Kidney glomerular epithelial cell (primary cell): ENCODE measurements around the gene KRTAP5-11.
A peak's percentile ranks its signal among the peaks of the same experiment; 100 is the strongest.
"Not testable (repeated sequence)": the region's sequence is repeated elsewhere in the genome, so short reads cannot be mapped to it uniquely, and the experiment has no call there.

Experiments
- DNase-seq: peaks from one replicate; lab custom pipeline; 2025; lab: John Stamatoyannopoulos, UW

KRTAP5-11 gene

DNA sequence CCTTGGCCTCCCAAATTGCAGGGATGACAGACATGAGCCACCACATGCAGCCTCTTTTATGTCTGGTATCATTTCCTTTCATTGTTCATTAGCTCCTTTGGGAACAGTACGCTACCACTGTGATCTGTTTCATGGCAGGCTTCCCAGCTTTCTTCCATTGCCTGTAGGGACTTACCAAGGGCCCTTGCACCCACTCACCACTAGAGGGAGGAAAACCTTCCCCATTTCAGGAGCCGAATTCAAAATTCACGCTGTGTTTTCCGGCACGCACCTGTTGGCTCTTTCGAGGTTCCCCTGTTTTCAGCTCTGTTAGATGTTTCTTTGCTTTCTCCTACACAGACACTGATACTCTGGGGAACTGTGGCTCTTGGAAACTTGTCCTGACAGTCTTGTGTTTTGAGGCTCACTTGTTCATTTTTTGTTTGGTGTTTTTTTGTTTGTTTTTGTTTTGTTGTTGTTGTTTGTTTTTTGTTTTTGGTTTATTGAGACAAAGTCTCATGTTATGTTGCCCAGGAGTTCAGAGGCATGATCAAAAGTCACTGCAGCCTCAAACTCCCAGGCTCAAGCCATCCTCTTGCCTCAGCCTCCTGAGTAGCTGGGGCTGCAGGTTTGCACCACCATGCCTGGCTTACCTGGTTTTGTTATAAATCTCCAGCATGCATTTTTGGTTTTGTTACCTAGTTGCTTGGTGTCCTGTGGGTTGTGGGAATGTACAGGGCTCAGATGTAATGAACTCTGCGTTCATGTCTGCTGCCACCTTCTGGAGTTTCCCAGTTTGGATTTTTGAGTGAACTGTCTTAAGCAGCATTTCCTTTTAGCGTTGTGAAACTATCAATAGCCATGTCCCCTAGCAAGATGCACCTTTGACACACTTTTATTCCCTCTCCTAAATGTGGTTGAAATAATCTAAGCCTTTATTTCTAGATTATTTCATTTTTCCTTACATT is 2.3 kb downstream of the KRTAP5-11 start:
- peak; percentile 53 for DNase-seq

DNA sequence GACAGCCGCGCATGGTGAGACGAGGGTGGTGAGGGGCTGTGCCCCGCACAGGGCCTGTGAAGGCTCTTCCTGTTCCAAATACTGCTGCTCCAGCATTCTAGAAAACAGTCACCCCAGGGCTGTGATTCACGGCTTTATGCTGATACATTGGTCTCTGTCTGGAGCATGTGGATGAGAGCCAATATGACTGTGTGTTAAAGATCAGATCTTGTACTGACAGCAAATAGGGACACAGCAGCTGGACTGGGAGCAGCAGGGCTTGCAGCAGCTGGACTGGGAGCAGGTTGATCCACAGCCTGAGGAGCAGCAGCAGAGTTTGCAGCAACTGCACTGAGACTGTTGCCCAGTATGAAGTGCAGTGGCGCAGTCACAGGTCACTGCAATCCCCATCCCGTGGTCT is 3.2 kb downstream of the KRTAP5-11 start:
- not testable (repeated sequence) for DNase-seq

DNA sequence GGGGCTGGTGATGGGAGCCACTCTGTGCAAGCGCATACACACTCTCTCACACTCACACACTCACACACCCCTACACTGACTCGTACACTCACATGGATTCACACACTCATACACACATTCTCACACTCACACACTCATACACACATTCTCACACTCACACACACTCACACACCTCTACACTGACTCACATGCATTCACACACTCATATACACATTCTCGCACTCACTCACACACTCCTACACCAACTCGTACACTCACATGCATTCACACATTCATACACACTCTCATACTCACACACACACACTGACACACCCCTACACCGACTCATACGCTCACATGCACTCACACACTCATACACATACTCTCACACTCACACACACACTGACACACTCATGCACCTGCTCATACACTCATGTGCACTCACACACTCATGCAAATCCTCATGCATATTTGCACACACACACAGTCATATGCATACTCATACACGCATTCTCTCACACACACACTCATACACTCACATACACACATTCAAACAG is 5.1 kb downstream of the KRTAP5-11 start:
- no peak for DNase-seq

DNA sequence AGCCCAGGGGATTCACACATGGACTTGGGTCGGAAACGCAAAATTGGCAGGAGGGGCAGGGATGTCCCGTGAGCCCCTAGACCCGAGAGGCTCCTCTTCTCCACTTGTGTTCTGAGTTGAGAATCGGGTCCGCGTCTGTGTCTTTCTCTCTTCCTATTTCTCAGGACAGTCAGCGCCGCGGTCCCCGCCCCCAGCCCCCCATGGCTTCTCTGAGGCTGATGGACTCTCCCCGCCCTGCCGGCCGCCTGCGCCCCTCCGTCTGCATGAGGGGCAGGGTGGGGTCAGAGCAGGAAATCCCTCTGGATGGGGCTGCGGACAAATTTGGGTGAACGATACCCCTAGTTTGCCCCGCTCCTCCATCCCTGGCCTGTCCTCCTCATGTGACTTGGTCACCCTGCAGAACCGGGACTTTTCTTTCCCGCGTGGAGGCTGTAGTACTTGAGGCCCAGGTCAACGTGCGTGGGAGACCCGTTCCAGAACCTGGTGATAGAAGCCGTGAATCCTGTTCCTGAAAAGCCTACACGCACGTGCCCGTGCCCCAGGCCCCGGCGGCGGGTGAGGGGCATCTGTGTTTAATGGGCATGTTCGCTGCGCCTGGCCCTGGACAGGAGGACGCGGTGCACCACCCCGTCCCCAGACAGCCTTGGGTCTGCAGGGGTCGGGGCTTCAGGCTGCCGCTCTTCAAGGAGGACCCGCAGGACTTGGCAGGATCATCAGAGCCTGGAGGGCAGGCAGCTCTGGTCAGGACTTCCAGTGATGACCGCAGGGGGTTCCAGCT is 5.8 kb downstream of the KRTAP5-11 start:
- DNase-seq = not testable (repeated sequence)

DNA sequence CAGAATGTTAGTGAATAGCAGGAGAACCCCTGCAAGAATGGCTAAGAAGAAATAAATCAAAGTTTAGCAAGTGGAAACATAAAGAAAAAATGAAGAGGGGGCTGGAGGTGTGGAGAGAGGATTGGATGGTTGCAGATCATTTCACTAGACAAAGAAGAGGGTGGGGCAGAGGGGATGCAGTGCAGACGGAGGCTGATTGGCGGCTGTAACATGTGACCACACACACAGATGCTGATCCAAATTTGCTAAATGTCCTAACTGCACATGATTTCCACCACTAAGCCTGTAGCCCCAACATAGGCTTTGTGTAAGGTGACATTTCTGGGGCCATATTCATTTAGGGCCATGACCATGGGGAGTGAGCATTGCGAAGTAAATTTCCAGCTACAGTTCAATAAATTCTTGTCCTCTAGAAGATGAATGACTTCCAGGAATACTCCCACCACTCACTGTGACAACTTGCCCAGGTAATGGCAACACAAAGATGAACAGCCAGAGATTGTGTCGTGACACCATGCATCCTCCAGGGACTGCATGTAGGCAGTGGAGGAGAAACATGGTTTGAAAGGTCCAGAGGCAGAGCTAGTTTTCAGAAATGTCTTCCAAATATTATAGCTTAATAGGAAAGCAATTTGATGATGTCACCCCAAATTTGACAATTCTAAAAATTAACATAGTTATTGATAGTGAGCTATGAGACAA is 6.8 kb downstream of the KRTAP5-11 start:
- DNase-seq = no peak

DNA sequence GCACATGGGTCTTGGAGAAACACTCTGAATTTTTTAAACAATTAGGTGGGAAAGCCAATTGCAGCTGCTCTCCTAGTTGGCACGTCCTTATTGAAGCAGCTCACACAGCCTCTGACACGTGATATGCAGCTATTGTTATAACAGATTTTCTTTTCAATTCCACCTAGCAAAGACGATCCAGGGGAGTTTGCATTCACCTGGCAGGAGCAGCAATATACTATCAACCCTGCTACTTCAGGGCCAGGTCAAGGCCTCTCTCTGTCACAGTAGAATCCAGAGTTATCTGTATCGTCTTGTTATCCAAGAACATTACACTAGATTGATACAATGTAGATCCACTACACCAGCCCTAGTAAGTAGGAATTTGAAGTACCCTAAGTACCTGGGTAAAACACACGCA is 8.3 kb downstream of the KRTAP5-11 start:
- no peak for DNase-seq

DNA sequence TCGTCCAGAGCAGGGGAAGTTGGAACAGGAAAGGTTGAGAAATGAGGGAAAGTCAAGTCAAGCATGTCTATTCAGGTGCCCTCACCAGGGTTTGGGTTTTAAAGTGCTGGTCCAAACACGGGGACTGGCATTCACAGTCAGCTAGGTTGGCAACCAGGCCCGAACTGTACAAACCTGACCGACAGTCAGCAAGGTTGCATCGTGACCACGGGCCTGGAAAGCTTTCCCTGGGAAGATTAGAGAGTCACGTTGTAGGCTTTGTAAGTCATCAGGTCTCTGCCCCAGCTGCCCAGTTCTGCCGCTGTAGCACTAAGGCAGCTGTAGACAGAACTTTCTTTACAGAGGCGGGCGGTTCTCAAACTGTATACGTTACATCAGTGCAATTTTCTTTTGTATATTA is 9.9 kb downstream of the KRTAP5-11 start:
- no peak for DNase-seq

DNA sequence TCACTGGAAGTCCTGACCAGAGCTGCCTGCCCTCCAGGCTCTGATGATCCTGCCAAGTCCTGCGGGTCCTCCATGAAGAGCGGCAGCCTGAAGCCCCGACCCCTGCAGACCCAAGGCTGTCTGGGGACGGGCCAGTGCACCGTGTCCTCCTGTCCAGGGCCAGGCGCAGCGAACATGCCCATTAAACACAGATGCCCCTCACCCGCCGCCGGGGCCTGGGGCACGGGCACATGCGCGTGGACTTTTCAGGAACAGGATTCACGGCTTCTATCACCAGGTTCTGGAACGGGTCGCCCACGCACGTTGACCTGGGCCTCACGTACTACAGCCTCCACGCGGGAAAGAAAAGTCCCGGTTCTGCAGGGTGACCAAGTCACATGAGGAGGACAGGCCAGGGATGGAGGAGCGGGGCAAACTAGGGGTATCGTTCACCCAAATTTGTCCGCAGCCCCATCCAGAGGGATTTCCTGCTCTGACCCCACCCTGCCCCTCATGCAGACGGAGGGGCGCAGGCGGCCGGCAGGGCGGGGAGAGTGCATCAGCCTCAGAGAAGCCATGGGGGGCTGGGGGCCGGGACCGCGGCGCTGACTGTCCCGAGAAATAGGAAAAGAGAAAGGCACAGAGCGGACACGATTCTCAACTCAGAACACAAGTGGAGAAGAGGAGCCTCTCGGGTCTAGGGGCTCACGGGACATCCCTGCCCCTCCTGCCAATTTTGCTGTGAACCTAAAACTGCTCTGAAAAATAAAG is 11.4 kb downstream of the KRTAP5-11 start:
- DNase-seq = not testable (repeated sequence)

DNA sequence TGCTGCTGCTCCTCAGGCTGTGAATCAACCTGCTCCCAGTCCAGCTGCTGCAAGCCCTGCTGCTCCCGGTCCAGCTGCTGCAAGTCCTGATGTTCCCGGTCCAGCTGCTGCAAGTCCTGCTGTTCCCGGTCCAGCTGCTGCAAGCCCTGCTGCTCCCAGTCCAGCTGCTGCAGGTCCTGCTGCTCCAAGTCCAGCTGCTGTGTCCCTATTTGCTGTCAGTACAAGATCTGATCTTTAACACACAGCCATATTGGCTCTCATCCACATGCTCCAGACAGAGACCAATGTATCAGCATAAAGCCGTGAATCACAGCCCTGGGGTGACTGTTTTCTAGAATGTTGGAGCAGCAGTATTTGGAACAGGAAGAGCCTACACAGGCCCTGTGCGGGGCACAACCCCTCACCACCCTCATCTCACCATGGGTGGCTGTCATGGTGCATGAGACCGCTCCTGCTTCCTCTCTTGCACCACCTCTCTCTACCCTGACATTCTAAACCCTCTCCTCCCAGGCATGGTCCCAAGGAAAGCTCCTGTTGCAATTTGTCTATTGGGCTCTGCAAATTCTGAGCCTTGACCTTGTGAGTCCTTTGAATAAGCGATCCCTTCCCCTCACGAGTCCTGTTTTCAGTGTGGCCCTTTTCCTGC is 13.8 kb downstream of the KRTAP5-11 start:
- DNase-seq = no peak

DNA sequence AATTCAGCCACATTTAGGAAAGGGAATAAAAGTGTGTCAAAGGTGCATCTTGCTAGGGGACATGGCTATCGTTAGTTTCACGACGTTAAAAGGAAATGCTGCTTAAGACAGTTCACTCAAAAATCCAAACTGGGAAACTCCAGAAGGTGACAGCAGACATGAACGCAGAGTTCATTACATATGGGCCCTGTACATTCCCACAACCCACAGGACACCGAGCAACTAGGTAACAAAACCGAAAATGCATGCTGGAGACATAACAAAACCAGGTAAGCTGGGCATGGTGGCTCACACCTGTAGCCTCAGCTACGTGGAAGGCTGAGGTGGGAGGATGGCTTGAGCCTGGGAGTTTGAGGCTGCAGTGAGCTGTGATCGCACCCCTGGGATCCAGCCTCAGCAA is 15.0 kb downstream of the KRTAP5-11 start:
- not testable (repeated sequence) for DNase-seq

DNA sequence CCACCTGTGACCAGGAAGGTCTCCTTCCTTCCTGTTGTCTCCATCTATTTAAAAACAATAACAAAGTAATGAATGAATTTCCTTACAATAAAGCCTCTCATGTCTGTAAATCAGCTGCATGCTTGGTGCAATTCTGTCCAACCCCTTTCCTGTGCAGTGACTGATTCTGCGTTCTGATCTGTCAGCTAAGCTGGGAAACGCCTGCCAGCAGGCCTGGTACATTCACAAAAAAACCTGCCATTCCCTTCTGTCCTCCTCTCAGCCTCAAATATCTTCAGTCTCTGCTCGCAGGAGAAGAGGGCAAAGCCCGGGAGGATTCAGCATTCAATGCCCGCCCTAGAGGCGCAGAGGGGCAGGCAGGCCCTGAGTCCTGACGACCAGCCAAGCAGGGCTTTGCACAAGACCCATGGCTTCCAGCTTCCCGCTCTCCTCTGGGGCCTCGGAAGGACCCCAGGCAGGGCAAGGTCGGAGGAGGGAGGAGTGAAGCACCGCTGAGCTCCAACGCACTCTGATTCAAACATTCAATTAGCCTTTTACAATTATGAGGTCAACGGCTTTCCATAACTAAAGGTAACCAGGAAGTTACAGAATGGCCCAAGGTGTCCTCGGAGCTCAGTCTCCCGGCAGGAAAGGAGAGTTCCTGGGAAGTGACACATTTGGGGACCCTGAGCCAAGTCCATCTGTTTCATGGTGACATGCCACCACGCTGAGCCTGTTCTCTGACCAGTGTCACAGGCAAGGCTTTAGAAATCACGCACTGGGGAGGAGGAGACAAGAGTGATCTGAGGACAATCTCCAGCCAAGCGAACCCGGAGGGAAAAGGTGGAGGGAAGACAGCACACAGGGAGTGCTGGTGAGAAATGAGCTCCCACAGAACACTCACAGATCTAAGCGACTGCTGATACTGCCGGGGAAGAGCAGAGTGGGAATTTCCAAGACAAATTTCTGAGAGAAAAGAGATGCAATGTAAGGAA is 15.8 kb downstream of the KRTAP5-11 start:
- DNase-seq = not testable (repeated sequence)

DNA sequence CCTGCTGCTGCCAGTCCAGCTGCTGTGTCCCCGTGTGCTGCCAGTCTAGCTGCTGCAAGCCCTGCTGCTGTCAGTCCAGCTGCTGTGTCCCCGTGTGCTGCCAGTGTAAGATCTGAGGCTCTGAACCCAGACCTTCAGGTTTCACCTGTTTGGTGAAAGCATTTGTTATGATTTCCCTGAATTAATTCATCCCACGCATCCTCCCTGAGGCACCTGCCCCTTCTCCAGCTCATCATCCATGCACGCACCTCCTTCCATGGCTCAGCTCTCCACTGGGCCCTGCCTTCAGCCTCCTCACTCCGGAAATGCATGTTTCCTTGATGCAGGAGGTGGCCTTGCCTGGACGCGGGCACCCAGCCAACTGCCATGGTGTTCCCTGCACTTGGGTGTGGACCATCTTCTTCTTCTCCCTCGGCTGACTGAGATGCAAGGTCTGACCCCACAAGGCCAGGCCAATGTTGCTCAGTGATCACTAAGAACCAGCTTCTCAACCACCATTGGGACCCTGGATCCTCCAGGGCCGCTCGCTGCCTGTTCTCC is 16.5 kb downstream of the KRTAP5-11 start:
- no peak for DNase-seq

DNA sequence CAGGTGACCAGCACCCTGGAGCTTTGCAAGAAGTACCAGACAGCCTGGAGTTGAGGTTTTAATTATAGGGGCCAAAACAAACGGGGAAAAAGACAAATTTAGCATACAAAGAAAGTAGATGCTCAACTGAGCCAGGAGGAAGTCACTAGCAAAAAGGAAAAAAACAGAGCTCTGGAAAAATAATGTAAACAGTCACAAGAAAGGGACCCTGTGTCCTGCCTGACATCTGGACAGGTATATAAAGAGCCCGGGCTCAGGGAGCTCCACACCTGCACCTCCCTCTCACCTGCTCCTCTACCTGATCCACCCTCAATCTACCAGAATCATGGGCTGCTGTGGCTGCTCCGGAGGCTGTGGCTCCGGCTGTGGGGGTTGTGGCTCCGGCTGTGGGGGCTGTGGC is 17.4 kb downstream of the KRTAP5-11 start, which contains the start of gene KRTAP5-10:
Gene KRTAP5-10, plus strand, starts transcription at position 301 of the 400 bp plus-strand sequence. Its CDS starts 25 bp downstream, at position 326.
- no peak for DNase-seq

DNA sequence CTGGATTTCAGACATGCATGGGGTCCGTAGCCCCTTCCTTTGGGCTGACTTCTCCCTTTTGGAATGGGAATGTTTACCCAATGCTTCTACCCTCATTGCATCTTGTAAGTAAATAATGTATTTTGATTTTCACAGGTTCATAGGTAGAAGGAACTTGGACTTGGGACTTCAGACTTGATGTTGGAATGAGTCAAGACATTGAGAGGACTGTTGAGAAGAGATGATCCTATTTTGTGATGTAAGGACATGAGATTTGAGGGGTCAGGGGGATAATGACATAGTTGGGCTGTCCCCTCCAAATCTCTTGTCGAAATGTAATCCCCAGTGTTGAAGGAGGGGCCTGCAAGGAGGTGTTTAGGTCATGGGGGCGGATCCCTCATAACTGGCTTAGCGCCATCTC is 18.2 kb downstream of the KRTAP5-11 start:
- no peak for DNase-seq

DNA sequence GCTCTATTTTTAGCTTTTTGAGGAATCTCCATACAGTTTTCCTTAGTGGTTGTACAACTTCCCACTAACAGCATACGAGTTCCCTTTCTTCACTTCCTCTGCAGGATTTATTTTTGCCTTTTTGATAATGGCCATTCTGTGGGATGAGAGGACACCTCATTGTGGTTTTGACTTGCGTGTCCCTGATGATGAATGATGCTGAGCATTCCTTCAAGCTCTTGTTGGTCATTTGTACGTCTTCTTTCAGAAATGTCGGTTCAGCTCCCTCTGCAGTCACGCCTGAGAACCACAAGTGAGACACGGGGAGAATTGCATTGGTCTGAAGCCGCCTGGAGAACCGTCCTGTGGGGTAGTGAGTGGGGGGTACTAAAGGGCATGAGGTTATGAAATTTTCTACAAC is 19.3 kb downstream of the KRTAP5-11 start:
- DNase-seq = no peak

DNA sequence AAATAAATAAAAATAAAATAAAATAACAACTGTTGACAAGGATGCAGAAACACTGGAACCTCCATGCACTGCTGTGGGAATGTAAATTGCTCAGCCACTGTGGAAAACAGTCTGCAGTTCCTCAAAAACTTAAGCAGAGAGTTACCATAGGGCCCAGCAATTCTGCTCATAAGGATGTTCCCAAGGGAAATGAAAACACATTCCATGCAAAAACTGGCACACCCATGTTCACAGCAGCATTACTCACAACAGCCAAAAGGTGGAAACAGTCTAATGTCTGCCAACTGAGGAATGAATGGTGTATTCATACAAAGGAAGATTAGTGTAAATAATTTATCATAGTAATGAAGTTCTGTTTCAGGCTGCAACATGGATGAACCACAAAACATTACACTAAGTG is 20.6 kb downstream of the KRTAP5-11 start:
- DNase-seq = no peak

DNA sequence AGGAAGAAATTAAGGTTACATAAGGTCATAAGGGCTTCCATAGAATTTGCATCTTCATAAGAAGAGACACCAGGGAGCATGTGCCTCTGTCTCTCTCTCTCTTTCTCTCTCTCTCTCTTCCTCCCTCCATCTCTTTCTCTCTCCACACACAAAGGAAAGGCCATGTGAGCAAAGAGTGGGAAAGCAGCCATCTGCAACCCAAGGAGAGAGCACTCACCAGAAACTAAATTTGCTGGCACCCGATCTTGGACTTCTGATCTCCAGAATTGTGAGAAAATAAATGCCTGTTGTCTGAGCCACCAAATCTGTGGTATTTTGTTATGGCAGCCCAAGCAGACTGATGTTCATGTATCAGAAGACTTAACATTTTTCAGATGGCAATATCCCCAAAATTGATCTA is 23.7 kb downstream of the KRTAP5-11 start:
- DNase-seq = no peak

DNA sequence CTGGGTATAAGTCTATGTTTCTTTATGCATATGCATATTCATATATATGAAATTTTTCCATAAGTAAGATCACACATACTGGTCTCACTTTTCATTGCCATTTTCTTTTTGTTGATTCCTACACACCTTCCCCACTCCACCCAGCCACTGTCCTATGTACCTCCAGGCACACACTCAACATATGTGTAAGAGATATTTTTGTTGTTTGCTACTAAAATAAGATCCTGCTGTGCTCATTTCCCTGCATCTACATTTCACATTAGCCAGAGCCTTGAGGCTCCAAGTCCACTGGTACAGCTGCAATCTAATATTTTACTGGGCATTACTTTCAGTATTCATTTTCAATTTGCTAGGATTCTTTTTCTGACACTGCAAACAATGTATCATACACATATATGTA is 25.4 kb downstream of the KRTAP5-11 start:
- no peak for DNase-seq

DNA sequence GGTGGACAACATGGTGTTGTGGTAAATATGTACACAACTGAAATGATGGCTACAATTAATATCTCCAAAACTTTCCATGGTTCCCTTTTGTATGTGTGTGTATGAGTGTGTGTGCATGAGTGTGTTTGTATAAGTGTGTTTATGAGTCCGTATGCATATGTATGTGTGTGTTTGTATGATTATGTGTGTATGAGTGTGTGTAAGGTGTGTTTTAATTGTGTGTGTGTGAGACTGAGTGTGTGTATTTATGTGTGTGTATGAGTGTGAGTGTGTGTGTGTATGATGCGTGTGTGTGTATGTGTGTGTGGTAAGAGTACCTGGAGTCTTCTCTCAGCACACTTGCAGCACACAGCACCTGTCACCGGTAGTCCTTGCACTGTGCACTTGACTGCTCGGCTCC is 26.7 kb downstream of the KRTAP5-11 start:
- DNase-seq = no peak
